D721Med (cell line): Measurements from ENCODE around the gene RTTN.
A peak's percentile ranks its signal among the peaks of the same experiment; 100 is the strongest.

ENCODE experiments used
- DNase-seq: peaks from one replicate; pipeline ENCODE4 v3.0.0; 2011; ENCODE audit warnings: low spot score; ENCODE audit not compliant: insufficient read length
- FAIRE-seq: peaks from 2 replicates; lab custom pipeline; 2011; peaks lifted over from hg19 to GRCh38; lab: Jason Lieb, UNC
- CTCF ChIP-seq: IDR thresholded peaks from 2 replicates; pipeline ENCODE4 v1.5.1; 2012; ENCODE audit warnings: mild to moderate bottlenecking, control low read depth; ENCODE audit not compliant: insufficient read depth; ENCODE audit errors: missing control alignments

RTTN gene

GRCh38 chr18:70169747-70170146, 35.7 kb downstream of the RTTN start:
- DNase-seq = no peak
- TF ChIP-seq CTCF = no peak
- FAIRE-seq = no peak

GRCh38 chr18:70166668-70167067, 38.8 kb downstream of the RTTN start:
- no peak for DNase-seq
- peak; percentile 99 for FAIRE-seq
- no peak for TF ChIP-seq CTCF

- DNase-seq (no peak), FAIRE-seq (no peak)
- no peak for TF ChIP-seq CTCF
Observed at GRCh38 chr18:70165936-70166335, 39.6 kb downstream of the RTTN start.

- no peak for TF ChIP-seq CTCF
- FAIRE-seq (peak; percentile 99), DNase-seq (no peak)
Observed at GRCh38 chr18:70160073-70160678, 45.3 kb downstream of the RTTN start.

GRCh38 chr18:70158992-70159717, 46.3 kb downstream of the RTTN start:
- no peak for FAIRE-seq
- no peak for TF ChIP-seq CTCF
- no peak for DNase-seq

GRCh38 chr18:70156886-70157285, 48.6 kb downstream of the RTTN start:
- FAIRE-seq (no peak), DNase-seq (no peak)
- TF ChIP-seq CTCF = no peak

- no peak for FAIRE-seq
- TF ChIP-seq CTCF = no peak
Observed at GRCh38 chr18:70154591-70155194, 50.8 kb downstream of the RTTN start.

More at GRCh38 chr18:70154591-70155194, 50.8 kb downstream of the RTTN start:
- DNase-seq = no peak
